CD8-positive, alpha-beta memory T cell (primary cell): ENCODE data around the gene RPN1. TPM values are rescaled to one million over a fixed set of nuclear protein-coding genes. Genes with fewer than 3 reads are reported as not detected.
A peak's percentile ranks its signal among the peaks of the same experiment; 100 is the strongest.

Experiments used
- CTCF ChIA-PET: fragments of 350-600 bp; sonication (Branson Sonifier 250); formaldehyde crosslinking; loops from one replicate; lab custom pipeline; 2021; ENCODE audit warnings: antibody characterized with exemption; lab: Charles Lee
- POLR2A ChIA-PET: fragments of 350-600 bp; sonication (Branson Sonifier 250); formaldehyde crosslinking; loops from one replicate; lab custom pipeline; 2021; ENCODE audit warnings: antibody characterized with exemption; lab: Charles Lee
- DNase-seq, 5 donors: peaks; one replicate each; pipeline versions ENCODE4 v3.0.0 to v3.0.0-alpha.2; 2020 to 2022; ENCODE audit warnings: mixed read lengths in 1 of 5
- H3K27ac ChIP-seq: one replicate; pipeline ENCODE4 v1.7.0; 2013; ENCODE audit warnings: low read depth, mild to moderate bottlenecking, low read length, moderate library complexity
- H3K27me3 ChIP-seq: 2 replicates; pipeline ENCODE4 v1.7.0; 2013; ENCODE audit warnings: low read length, mild to moderate bottlenecking; ENCODE audit not compliant: insufficient read depth, poor library complexity, severe bottlenecking
- H3K36me3 ChIP-seq: 2 replicates; pipeline ENCODE4 v1.7.0; 2013; ENCODE audit warnings: mild to moderate bottlenecking, low read length, moderate library complexity; ENCODE audit not compliant: insufficient read depth
- H3K4me1 ChIP-seq: 2 replicates; pipeline ENCODE4 v1.7.0; 2013; ENCODE audit warnings: mild to moderate bottlenecking, low read length, moderate library complexity; ENCODE audit not compliant: insufficient read depth
- H3K4me3 ChIP-seq: 2 replicates; pipeline ENCODE4 v1.7.0; 2013; ENCODE audit warnings: mild to moderate bottlenecking, low read length
- H3K9me3 ChIP-seq: 2 replicates; pipeline ENCODE4 v1.7.0; 2013; ENCODE audit warnings: mild to moderate bottlenecking, low read length
- H3K27ac Mint-ChIP-seq, 8 donors: one replicate each; pipeline ENCODE4 v1.8.0; 2020 to 2021; ENCODE audit warnings: mixed read lengths in 8 of 8, mild to moderate bottlenecking in 6 of 8, inconsistent platforms in 3 of 8, moderate library complexity in 3 of 8
- H3K27me3 Mint-ChIP-seq, 2 donors: one replicate each; pipeline ENCODE4 v1.8.0; 2020 to 2021; ENCODE audit warnings: mixed read lengths in 2 of 2, mild to moderate bottlenecking in 1 of 2, moderate library complexity in 1 of 2
- H3K36me3 Mint-ChIP-seq, 3 donors: one replicate each; pipeline ENCODE4 v1.8.0; 2020 to 2021; ENCODE audit warnings: mixed read lengths in 3 of 3, inconsistent platforms in 1 of 3, mild to moderate bottlenecking in 1 of 3
- H3K4me1 Mint-ChIP-seq, 3 donors: one replicate each; pipeline ENCODE4 v1.8.0; 2020 to 2021; ENCODE audit warnings: mixed read lengths in 3 of 3, inconsistent platforms in 1 of 3, mild to moderate bottlenecking in 1 of 3
- H3K4me3 Mint-ChIP-seq, 7 donors: one replicate each; pipeline ENCODE4 v1.8.0; 2020 to 2021; ENCODE audit warnings: mixed read lengths in 7 of 7, mild to moderate bottlenecking in 6 of 7, moderate library complexity in 4 of 7, inconsistent platforms in 2 of 7
- H3K9me3 Mint-ChIP-seq, 5 donors: one replicate each; pipeline ENCODE4 v1.8.0; 2020 to 2022; ENCODE audit warnings: mixed read lengths in 5 of 5, mild to moderate bottlenecking in 3 of 5, moderate library complexity in 2 of 5, inconsistent platforms in 1 of 5
- polyA plus RNA-seq: library from polyadenylated mRNA; unstranded; fragments of 300-500 nt; fragmentation: Illumina TruSeq; gene quantifications from one replicate; pipeline ENCODE4 v1.2.3, GENCODE V29; 2021
- total RNA-seq, 2 experiments: library from RNA; stranded (reverse); gene quantifications; one replicate each; pipeline ENCODE4 v1.2.3, GENCODE V29; 2021

The RPN1 gene
- total and polyA plus RNA-seq, 3 experiments from 2014 or later, result 188 to 294 (median 194) TPM

GRCh38 chr3:128573707-128574162 lies 76.9 kb downstream of the RPN1 start:
- Histone ChIP-seq H3K36me3 (no peaks in the 10 kb centered on the region), H3K4me1 (peaks cover 16% of the 10 kb centered on the region), H3K9me3 (no peaks in the 10 kb centered on the region), H3K27ac (no peak overlapping the region), H3K27me3 (no peaks in the 10 kb centered on the region), H3K4me3 (no peak overlapping the region)
- CTCF ChIA-PET, result interaction anchor here (1.1 to 1.2 kb wide), 2 partner anchors 8 to 12 kb away, joined by 3 to 4 read pairs; no protein-coding TSS in a partner anchor
- Mint-ChIP-seq H3K27ac (no peak overlapping the region), H3K27me3 (peaks cover 6 to 25% of the 10 kb centered on the region in 2 donors), H3K9me3 (no peaks in the 10 kb centered on the region), H3K4me3 (no peak overlapping the region), H3K36me3 (no peaks in the 10 kb centered on the region), H3K4me1 (peaks cover 17 to 18% (median 18%) of the 10 kb centered on the region in 3 donors)
- no peak for DNase-seq
- POLR2A ChIA-PET, result no interaction called here

GRCh38 chr3:128573160-128573559 lies 77.5 kb downstream of the RPN1 start:
- ChIA-PET POLR2A (no interaction called here), CTCF (interaction anchor here (1.1 to 1.4 kb wide), 5 partner anchors 9 to 44 kb away, joined by 3 to 4 read pairs (median 3); no protein-coding TSS in a partner anchor)
- H3K4me1 Mint-ChIP-seq, result peaks cover 17 to 18% (median 18%) of the 10 kb centered on the region in 3 donors
- no peaks in the 10 kb centered on the region for H3K9me3 Mint-ChIP-seq
- H3K4me3 ChIP-seq, result no peak overlapping the region
- peaks cover 6 to 20% of the 10 kb centered on the region in 2 donors for H3K27me3 Mint-ChIP-seq
- H3K36me3 ChIP-seq, result no peaks in the 10 kb centered on the region
- no peak overlapping the region for H3K27ac ChIP-seq
- H3K27ac Mint-ChIP-seq, result peak overlapping the region in 2 of 8 donors; percentile 29 to 50
- no peaks in the 10 kb centered on the region for H3K9me3 ChIP-seq
- peaks cover 16% of the 10 kb centered on the region for H3K4me1 ChIP-seq
- H3K27me3 ChIP-seq, result no peaks in the 10 kb centered on the region
- no peaks in the 10 kb centered on the region for H3K36me3 Mint-ChIP-seq
- no peak overlapping the region for H3K4me3 Mint-ChIP-seq
- no peak for DNase-seq

- Histone ChIP-seq H3K4me3 (no peak overlapping the region), H3K36me3 (no peaks in the 10 kb centered on the region), H3K4me1 (peaks cover 16% of the 10 kb centered on the region), H3K9me3 (no peaks in the 10 kb centered on the region), H3K27me3 (no peaks in the 10 kb centered on the region), H3K27ac (no peak overlapping the region)
- DNase-seq, result peak in 1 of 5 donors; percentile 18
- POLR2A ChIA-PET, result no interaction called here
- Mint-ChIP-seq H3K27me3 (peaks cover 6 to 20% of the 10 kb centered on the region in 2 donors), H3K36me3 (no peaks in the 10 kb centered on the region), H3K4me3 (no peak overlapping the region), H3K9me3 (no peaks in the 10 kb centered on the region), H3K27ac (peak overlapping the region in 3 of 8 donors; percentile 29 to 79 (median 50)), H3K4me1 (peaks cover 17 to 18% (median 18%) of the 10 kb centered on the region in 3 donors)
- CTCF ChIA-PET, result interaction anchor here (1.1 to 1.4 kb wide), 4 partner anchors 9 to 44 kb away, joined by 3 to 4 read pairs (median 4); no protein-coding TSS in a partner anchor
Measured at GRCh38 chr3:128572644-128573105, 77.9 kb downstream of the RPN1 start.

GRCh38 chr3:128572013-128572412 lies 78.6 kb downstream of the RPN1 start:
- no peak overlapping the region for H3K27ac ChIP-seq
- POLR2A ChIA-PET, result no interaction called here
- Mint-ChIP-seq H3K4me3 (no peak overlapping the region), H3K27me3 (peaks cover 6 to 20% of the 10 kb centered on the region in 2 donors), H3K36me3 (no peaks in the 10 kb centered on the region), H3K27ac (no peak overlapping the region), H3K9me3 (no peaks in the 10 kb centered on the region), H3K4me1 (peaks cover 17 to 18% (median 18%) of the 10 kb centered on the region in 3 donors)
- no peak overlapping the region for H3K4me3 ChIP-seq
- peaks cover 16% of the 10 kb centered on the region for H3K4me1 ChIP-seq
- CTCF ChIA-PET, result interaction anchor here (0.6 to 1.4 kb wide), 2 partner anchors 10 to 45 kb away, joined by 3 read pairs; no protein-coding TSS in a partner anchor
- no peak for DNase-seq
- no peaks in the 10 kb centered on the region for H3K27me3 ChIP-seq
- H3K9me3 ChIP-seq, result no peaks in the 10 kb centered on the region
- no peaks in the 10 kb centered on the region for H3K36me3 ChIP-seq

Other genes with a start within 250 kb of the RPN1 start
- gene DNAJB8, start 183.9 kb downstream of the RPN1 start, total RNA-seq, result not detected
- not detected for gene DNAJB8, start 183.9 kb downstream of the RPN1 start, polyA plus RNA-seq
- not detected for gene GATA2, start 157.6 kb downstream of the RPN1 start, total RNA-seq
- gene GATA2, start 157.6 kb downstream of the RPN1 start, polyA plus RNA-seq, result not detected
- gene RAB7A, start 75.4 kb upstream of the RPN1 start, total RNA-seq, result 100 to 1,000 TPM; 260 to 285 TPM
- 206 TPM for gene RAB7A, start 75.4 kb upstream of the RPN1 start, polyA plus RNA-seq
- 10 to 100 TPM; 50.5 to 51.2 TPM for gene ACAD9, start 228.8 kb upstream of the RPN1 start, total RNA-seq
- gene ACAD9, start 228.8 kb upstream of the RPN1 start, polyA plus RNA-seq, result 19.8 TPM